Stimulated activated CD8-positive, alpha-beta memory T cell treated with anti-CD3 and anti-CD28 coated beads, Interleukin-4, amount 100 ng/mL, for 4 hours (primary cell): Measurements from ENCODE around the gene SMARCA1.
"Not testable (repeated sequence)": the region's sequence is repeated elsewhere in the genome, so short reads cannot be mapped to it uniquely, and the experiment has no call there.

Source experiments
- DNase-seq, 2 donors: peaks; one replicate each; pipeline ENCODE4 v3.0.0-alpha.2; 2020; ENCODE audit warnings: low read depth in 2 of 2, low spot score in 1 of 2

Gene SMARCA1

GRCh38 chrX:129523079-129523911 lies at the start of gene SMARCA1:
Gene SMARCA1, minus strand, starts transcription at chrX:129523490. Its CDS starts 120 bp downstream, at chrX:129523370.
- DNase-seq, result no peak

- no peak for DNase-seq
Measured at GRCh38 chrX:129572422-129572821, 49.1 kb upstream of the SMARCA1 start.

GRCh38 chrX:129568349-129568748 lies 45.1 kb upstream of the SMARCA1 start:
- no peak for DNase-seq

GRCh38 chrX:129566073-129566472 lies 42.8 kb upstream of the SMARCA1 start:
- no peak for DNase-seq

- no peak for DNase-seq
Measured at GRCh38 chrX:129565046-129565650, 41.9 kb upstream of the SMARCA1 start.

- not testable (repeated sequence) for DNase-seq
Measured at GRCh38 chrX:129564345-129564744, 41.1 kb upstream of the SMARCA1 start.

GRCh38 chrX:129561453-129561852 lies 38.2 kb upstream of the SMARCA1 start:
- no peak for DNase-seq

- no peak for DNase-seq
Measured at GRCh38 chrX:129559783-129560182, 36.5 kb upstream of the SMARCA1 start.

GRCh38 chrX:129557844-129558480 lies 34.7 kb upstream of the SMARCA1 start:
- no peak for DNase-seq

GRCh38 chrX:129556806-129557315 lies 33.6 kb upstream of the SMARCA1 start:
- DNase-seq, result no peak

- DNase-seq, result not testable (repeated sequence)
Measured at GRCh38 chrX:129554816-129555215, 31.5 kb upstream of the SMARCA1 start.

- DNase-seq, result no peak
Measured at GRCh38 chrX:129553619-129554288, 30.5 kb upstream of the SMARCA1 start.

GRCh38 chrX:129549124-129549523 lies 25.8 kb upstream of the SMARCA1 start:
- DNase-seq, result no peak

- DNase-seq, result no peak
Measured at GRCh38 chrX:129545408-129545807, 22.1 kb upstream of the SMARCA1 start.

GRCh38 chrX:129544780-129545179 lies 21.5 kb upstream of the SMARCA1 start:
- no peak for DNase-seq

GRCh38 chrX:129540722-129541184 lies 17.5 kb upstream of the SMARCA1 start:
- DNase-seq, result no peak

- no peak for DNase-seq
Measured at GRCh38 chrX:129540068-129540653, 16.9 kb upstream of the SMARCA1 start, which contains the start of gene OCRL. Gene OCRL, plus strand, starts transcription at chrX:129540259. Its CDS starts 181 bp downstream, at chrX:129540440.

- no peak for DNase-seq
Measured at GRCh38 chrX:129534816-129535578, 11.7 kb upstream of the SMARCA1 start.

- no peak for DNase-seq
Measured at GRCh38 chrX:129531132-129531531, 7.8 kb upstream of the SMARCA1 start.

- no peak for DNase-seq
Measured at GRCh38 chrX:129530410-129530809, 7.1 kb upstream of the SMARCA1 start.
